Caco-2 (cell line): ENCODE results near the gene ZBTB1. TPM values are rescaled to one million over a fixed set of nuclear protein-coding genes. Genes with fewer than 3 reads are reported as not detected.

ENCODE experiments used
- BruUV-seq: library from RNA; stranded (reverse); fragments of 400-500 nt; replicated peaks from 2 replicates; lab custom pipeline; 2021; lab: Mats Ljungman, UMichigan
- CTCF ChIA-PET: fragments of 300-600 bp; sonication (Branson Sonifier 250); formaldehyde crosslinking; loops from one replicate; lab custom pipeline; 2022; ENCODE audit warnings: antibody characterized with exemption; lab: Charles Lee
- POLR2A ChIA-PET: fragments of 300-600 bp; sonication (Branson Sonifier 250); formaldehyde crosslinking; loops from one replicate; lab custom pipeline; 2022; ENCODE audit warnings: antibody characterized with exemption; lab: Charles Lee
- DNase-seq, 2 experiments: peaks; one replicate each; pipeline versions ENCODE4 v3.0.0 to v3.0.0-alpha.2; 2020 to 2022
- H3K27me3 ChIP-seq: replicated peaks from 2 replicates; pipeline ENCODE4 v1.6.0; 2011; ENCODE audit warnings: low read length; ENCODE audit not compliant: control insufficient read depth, insufficient read depth
- H3K36me3 ChIP-seq: 2 replicates; pipeline ENCODE4 v1.5.1; 2011; ENCODE audit warnings: low read length; ENCODE audit not compliant: control insufficient read depth, insufficient read depth
- H3K4me1 ChIP-seq: fragments of 250-450 bp; sonication (Bioruptor Pico); 2 replicates; pipeline ENCODE4 v1.5.1; 2020; ENCODE audit warnings: mild to moderate bottlenecking
- H3K4me3 ChIP-seq: 2 replicates; pipeline ENCODE4 v1.5.1; 2011; ENCODE audit warnings: low read depth, mild to moderate bottlenecking, control low read depth, low read length
- H3K9me3 ChIP-seq: fragments of 250-450 bp; sonication (Bioruptor Pico); 2 replicates; pipeline ENCODE4 v1.5.1; 2020; ENCODE audit warnings: mild to moderate bottlenecking, moderate library complexity
- H3K27ac Mint-ChIP-seq: one replicate; pipeline ENCODE4 v1.8.0; 2022; ENCODE audit warnings: mixed read lengths; ENCODE audit not compliant: unreplicated experiment
- H3K27me3 Mint-ChIP-seq: one replicate; pipeline ENCODE4 v1.8.0; 2022; ENCODE audit warnings: mixed read lengths; ENCODE audit not compliant: insufficient read depth, unreplicated experiment
- H3K36me3 Mint-ChIP-seq: one replicate; pipeline ENCODE4 v1.8.0; 2022; ENCODE audit warnings: mild to moderate bottlenecking, mixed read lengths; ENCODE audit not compliant: insufficient read depth, unreplicated experiment
- H3K4me1 Mint-ChIP-seq: one replicate; pipeline ENCODE4 v1.8.0; 2022; ENCODE audit warnings: low read depth, mixed read lengths; ENCODE audit not compliant: unreplicated experiment
- H3K4me3 Mint-ChIP-seq: one replicate; pipeline ENCODE4 v1.8.0; 2022; ENCODE audit warnings: mild to moderate bottlenecking, moderate library complexity, mixed read lengths; ENCODE audit not compliant: unreplicated experiment
- H3K9me3 Mint-ChIP-seq: one replicate; pipeline ENCODE4 v1.8.0; 2022; ENCODE audit warnings: mixed read lengths; ENCODE audit not compliant: unreplicated experiment
- intact Hi-C: fragments of 100-400 bp; cut with micrococcal nuclease; formaldehyde crosslinking; loops from one replicate; pipeline ENCODE4 v1.10.0; 2022; ENCODE audit not compliant: unreplicated experiment
- total RNA-seq: library from RNA; stranded (reverse); gene quantifications from 2 replicates; pipeline ENCODE4 v1.2.3, GENCODE V29; 2022
- TF ChIP-seq, protein P1 (sequence below), 2 experiments: fragments of 200-600 bp in 1 of 2; IDR thresholded peaks; 1 replicate in 1 of 2; 2 replicates in 1 of 2; pipeline versions ENCODE4 v1.5.1 to v1.8.0; 2011 to 2022; ENCODE audit warnings: antibody characterized with exemption in 1 of 2, control low read depth in 1 of 2, inconsistent platforms in 1 of 2, low read depth in 1 of 2, low read length in 1 of 2, mild to moderate bottlenecking in 1 of 2, moderate library complexity in 1 of 2; ENCODE audit not compliant: insufficient read depth in 1 of 2, severe bottlenecking in 1 of 2, unreplicated experiment in 1 of 2

ZBTB1 gene
- total RNA-seq, 1 experiment from 2014 or later = 34.3 TPM

DNA sequence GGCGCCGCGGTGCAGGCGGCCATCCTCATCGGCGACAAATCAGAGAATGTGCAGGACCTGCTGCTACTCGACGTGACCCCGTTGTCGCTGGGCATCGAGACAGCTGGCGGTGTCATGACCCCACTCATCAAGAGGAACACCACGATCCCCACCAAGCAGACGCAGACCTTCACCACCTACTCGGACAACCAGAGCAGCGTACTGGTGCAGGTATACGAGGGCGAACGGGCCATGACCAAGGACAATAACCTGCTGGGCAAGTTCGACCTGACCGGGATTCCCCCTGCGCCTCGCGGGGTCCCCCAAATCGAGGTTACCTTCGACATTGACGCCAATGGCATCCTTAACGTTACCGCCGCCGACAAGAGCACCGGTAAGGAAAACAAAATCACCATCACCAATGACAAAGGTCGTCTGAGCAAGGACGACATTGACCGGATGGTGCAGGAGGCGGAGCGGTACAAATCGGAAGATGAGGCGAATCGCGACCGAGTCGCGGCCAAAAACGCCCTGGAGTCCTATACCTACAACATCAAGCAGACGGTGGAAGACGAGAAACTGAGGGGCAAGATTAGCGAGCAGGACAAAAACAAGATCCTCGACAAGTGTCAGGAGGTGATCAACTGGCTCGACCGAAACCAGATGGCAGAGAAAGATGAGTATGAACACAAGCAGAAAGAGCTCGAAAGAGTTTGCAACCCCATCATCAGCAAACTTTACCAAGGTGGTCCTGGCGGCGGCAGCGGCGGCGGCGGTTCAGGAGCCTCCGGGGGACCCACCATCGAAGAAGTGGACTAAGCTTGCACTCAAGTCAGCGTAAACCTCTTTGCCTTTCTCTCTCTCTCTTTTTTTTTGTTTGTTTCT lies 37.6 kb downstream of the ZBTB1 start:
- TF ChIP-seq, protein P1, sequence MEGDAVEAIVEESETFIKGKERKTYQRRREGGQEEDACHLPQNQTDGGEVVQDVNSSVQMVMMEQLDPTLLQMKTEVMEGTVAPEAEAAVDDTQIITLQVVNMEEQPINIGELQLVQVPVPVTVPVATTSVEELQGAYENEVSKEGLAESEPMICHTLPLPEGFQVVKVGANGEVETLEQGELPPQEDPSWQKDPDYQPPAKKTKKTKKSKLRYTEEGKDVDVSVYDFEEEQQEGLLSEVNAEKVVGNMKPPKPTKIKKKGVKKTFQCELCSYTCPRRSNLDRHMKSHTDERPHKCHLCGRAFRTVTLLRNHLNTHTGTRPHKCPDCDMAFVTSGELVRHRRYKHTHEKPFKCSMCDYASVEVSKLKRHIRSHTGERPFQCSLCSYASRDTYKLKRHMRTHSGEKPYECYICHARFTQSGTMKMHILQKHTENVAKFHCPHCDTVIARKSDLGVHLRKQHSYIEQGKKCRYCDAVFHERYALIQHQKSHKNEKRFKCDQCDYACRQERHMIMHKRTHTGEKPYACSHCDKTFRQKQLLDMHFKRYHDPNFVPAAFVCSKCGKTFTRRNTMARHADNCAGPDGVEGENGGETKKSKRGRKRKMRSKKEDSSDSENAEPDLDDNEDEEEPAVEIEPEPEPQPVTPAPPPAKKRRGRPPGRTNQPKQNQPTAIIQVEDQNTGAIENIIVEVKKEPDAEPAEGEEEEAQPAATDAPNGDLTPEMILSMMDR (IDR thresholded peaks at IDR 0.05; ENCODE audit: insufficient read depth in 1 of 2, low read depth in 1 of 2, low read length in 1 of 2, severe bottlenecking in 1 of 2, unreplicated experiment in 1 of 2) = no peak
- H3K4me1 Mint-ChIP-seq = peaks cover 11% of the 10 kb centered on the region
- no peaks in the 10 kb centered on the region for H3K9me3 Mint-ChIP-seq
- H3K4me3 Mint-ChIP-seq = peak overlapping the region; percentile 61
- DNase-seq = no peak
- Histone ChIP-seq H3K27me3 (no peaks in the 10 kb centered on the region), H3K9me3 (peaks cover 9% of the 10 kb centered on the region; the same call in 1 of the 2 replicates), H3K36me3 (no peaks in the 10 kb centered on the region), H3K4me1 (peaks cover 5% of the 10 kb centered on the region; the same call in 1 of the 2 replicates), H3K4me3 (peak overlapping the region; percentile 26; the same call in 1 of the 2 replicates)
- intact Hi-C loops = loop anchor here (2.0 to 5.0 kb wide), 3 partner anchors 31 to 220 kb away; no protein-coding TSS in a partner anchor
- BruUV-seq = no TSS peak
- POLR2A ChIA-PET = no interaction called here
- no peaks in the 10 kb centered on the region for H3K27me3 Mint-ChIP-seq
- peaks cover 12% of the 10 kb centered on the region for H3K36me3 Mint-ChIP-seq
- CTCF ChIA-PET = no interaction called here
- H3K27ac Mint-ChIP-seq = no peak overlapping the region

GRCh38 chr14:64542836-64543201 lies 38.2 kb downstream of the ZBTB1 start:
- H3K27ac Mint-ChIP-seq = no peak overlapping the region
- DNase-seq = no peak
- H3K27me3 Mint-ChIP-seq = no peaks in the 10 kb centered on the region
- H3K9me3 Mint-ChIP-seq = no peaks in the 10 kb centered on the region
- peaks cover 9% of the 10 kb centered on the region for H3K4me1 Mint-ChIP-seq
- ChIA-PET POLR2A (no interaction called here), CTCF (no interaction called here)
- Histone ChIP-seq H3K27me3 (no peaks in the 10 kb centered on the region), H3K9me3 (peaks cover 9% of the 10 kb centered on the region; the same call in 1 of the 2 replicates), H3K36me3 (no peaks in the 10 kb centered on the region), H3K4me3 (no peak overlapping the region), H3K4me1 (peaks cover 3% of the 10 kb centered on the region; the same call in 1 of the 2 replicates)
- H3K4me3 Mint-ChIP-seq = peak overlapping the region; percentile 61
- TF ChIP-seq, protein P1 (IDR thresholded peaks at IDR 0.05; ENCODE audit: insufficient read depth in 1 of 2, low read depth in 1 of 2, low read length in 1 of 2, severe bottlenecking in 1 of 2, unreplicated experiment in 1 of 2) = no peak
- BruUV-seq = no TSS peak
- H3K36me3 Mint-ChIP-seq = peaks cover 12% of the 10 kb centered on the region
- intact Hi-C loops = loop anchor here (5.0 kb wide), 1 partner anchor 219 kb away; no protein-coding TSS in a partner anchor

- BruUV-seq = no TSS peak
- Histone ChIP-seq H3K27me3 (no peaks in the 10 kb centered on the region), H3K36me3 (no peaks in the 10 kb centered on the region), H3K4me3 (no peak overlapping the region), H3K4me1 (peaks cover 11% of the 10 kb centered on the region), H3K9me3 (peaks cover 9% of the 10 kb centered on the region; the same call in 1 of the 2 replicates)
- Mint-ChIP-seq H3K27me3 (no peaks in the 10 kb centered on the region), H3K9me3 (no peaks in the 10 kb centered on the region), H3K36me3 (peaks cover 12% of the 10 kb centered on the region), H3K4me1 (peaks cover 4% of the 10 kb centered on the region), H3K4me3 (no peak overlapping the region), H3K27ac (no peak overlapping the region)
- intact Hi-C loops = loop anchor here (5.0 kb wide), 1 partner anchor 218 kb away; no protein-coding TSS in a partner anchor
- ChIA-PET CTCF (no interaction called here), POLR2A (no interaction called here)
- TF ChIP-seq, protein P1 (IDR thresholded peaks at IDR 0.05; ENCODE audit: insufficient read depth in 1 of 2, low read depth in 1 of 2, low read length in 1 of 2, severe bottlenecking in 1 of 2, unreplicated experiment in 1 of 2) = no peak
- no peak for DNase-seq
These were observed 40.2 kb downstream of the ZBTB1 start for GRCh38 chr14:64544607-64545312.
